HG02610 (cell line): ENCODE data around the gene EMILIN2.

ENCODE experiments used
- ATAC-seq: cut with Tn5 transposase; IDR thresholded peaks from one replicate; pipeline ENCODE4 v1.9.1; 2021; ENCODE audit warnings: mild to moderate bottlenecking, moderate library complexity; ENCODE audit not compliant: unreplicated experiment

The EMILIN2 gene

GRCh38 chr18:2897448-2898185 is 50.8 kb downstream of the EMILIN2 start:
- no peak for ATAC-seq

- ATAC-seq, result no peak
Observed at GRCh38 chr18:2898186-2898640, 51.4 kb downstream of the EMILIN2 start.

- no peak for ATAC-seq
Observed at GRCh38 chr18:2900684-2901422, 54.0 kb downstream of the EMILIN2 start.

GRCh38 chr18:2901423-2901985 is 54.7 kb downstream of the EMILIN2 start:
- no peak for ATAC-seq

GRCh38 chr18:2902327-2902726 is 55.5 kb downstream of the EMILIN2 start:
- no peak for ATAC-seq

GRCh38 chr18:2903006-2903405 is 56.2 kb downstream of the EMILIN2 start:
- ATAC-seq, result no peak

GRCh38 chr18:2905854-2906703 is 59.3 kb downstream of the EMILIN2 start:
- ATAC-seq, result peak; percentile 56

GRCh38 chr18:2906704-2907549 is 60.1 kb downstream of the EMILIN2 start:
- ATAC-seq, result peak; percentile 62

GRCh38 chr18:2907550-2908135 is 60.8 kb downstream of the EMILIN2 start:
- no peak for ATAC-seq

- ATAC-seq, result no peak
Observed at GRCh38 chr18:2908166-2908945, 61.5 kb downstream of the EMILIN2 start.

GRCh38 chr18:2908946-2909335 is 62.1 kb downstream of the EMILIN2 start:
- ATAC-seq, result no peak

- ATAC-seq, result no peak
Observed at GRCh38 chr18:2909431-2910140, 62.8 kb downstream of the EMILIN2 start.

GRCh38 chr18:2910261-2910660 is 63.5 kb downstream of the EMILIN2 start:
- no peak for ATAC-seq

- ATAC-seq, result no peak
Observed at GRCh38 chr18:2910751-2911425, 64.1 kb downstream of the EMILIN2 start.

- ATAC-seq, result no peak
Observed at GRCh38 chr18:2911533-2911932, 64.7 kb downstream of the EMILIN2 start.

GRCh38 chr18:2912357-2913299 is 65.8 kb downstream of the EMILIN2 start:
- no peak for ATAC-seq
